Esophagus squamous epithelium (tissue), 4 donors: ENCODE measurements around the gene VIT.

Experiments
- CTCF ChIP-seq, 6 experiments: fragments of 450-650 bp in 4 of 6; fragments of 200-600 bp in 2 of 6; sonication (generic) in 2 of 6; IDR thresholded peaks; one replicate each; pipeline ENCODE4 v1.5.1; 2016 to 2019; ENCODE audit warnings: antibody characterized with exemption in 6 of 6, mild to moderate bottlenecking in 4 of 6, moderate library complexity in 4 of 6
- POLR2A ChIP-seq, 4 donors: fragments of 450-650 bp; IDR thresholded peaks; one replicate each; pipeline ENCODE4 v1.6.1; 2017; ENCODE audit warnings: antibody characterized with exemption in 4 of 4, mild to moderate bottlenecking in 4 of 4, moderate library complexity in 3 of 4

DNA sequence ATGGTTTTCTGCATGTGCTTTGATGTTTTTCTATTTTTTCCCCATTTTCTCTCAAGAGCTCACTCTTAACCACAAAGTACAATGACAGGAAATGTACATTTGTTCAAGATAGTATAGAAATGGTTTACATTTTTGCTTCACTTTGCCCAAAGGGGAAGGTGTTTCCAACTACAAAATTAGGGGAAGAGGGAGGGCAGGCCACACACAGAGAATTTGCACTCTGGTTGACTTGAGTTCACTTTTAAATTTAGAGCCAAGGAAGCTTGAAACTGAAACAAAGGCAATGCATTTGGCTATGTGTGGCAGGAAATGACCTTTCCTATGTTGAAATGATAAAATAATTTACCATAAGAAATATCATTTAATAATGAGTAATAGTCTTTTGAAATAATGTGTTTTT, 19.1 kb upstream of the VIT start:
- TF ChIP-seq POLR2A (IDR thresholded peaks at IDR 0.05) (no peak), CTCF (IDR thresholded peaks at IDR 0.05) (no peak)
